ENCODE measurements around the gene LSP1. TPM values are rescaled to one million over a fixed set of nuclear protein-coding genes. Genes with fewer than 3 reads are reported as not detected.
"Not testable (repeated sequence)": the region's sequence is repeated elsewhere in the genome, so short reads cannot be mapped to it uniquely, and the experiment has no call there.

The LSP1 gene
- total RNA-seq, 1 donor from 2014 or later, result 2.5 TPM

GRCh38 chr11:1872267-1872985 lies 19.5 kb downstream of the LSP1 start:
- Mint-ChIP-seq H3K4me3 (ENCODE audit: unreplicated experiment) (no peak overlapping the region), H3K4me1 (ENCODE audit: low read depth, unreplicated experiment) (no peaks in the 10 kb centered on the region), H3K27ac (ENCODE audit: unreplicated experiment) (no peak overlapping the region), H3K27me3 (ENCODE audit: unreplicated experiment) (peaks cover 9% of the 10 kb centered on the region), H3K36me3 (ENCODE audit: unreplicated experiment) (no peaks in the 10 kb centered on the region), H3K9me3 (ENCODE audit: unreplicated experiment) (peaks cover 2% of the 10 kb centered on the region)
- peak; percentile 12 for DNase-seq
- no peak for TF ChIP-seq CTCF (IDR thresholded peaks at IDR 0.05; ENCODE audit: partially characterized antibody, unreplicated experiment)

GRCh38 chr11:1873048-1873812 lies 20.3 kb downstream of the LSP1 start:
- Mint-ChIP-seq H3K9me3 (ENCODE audit: unreplicated experiment) (peaks cover 2% of the 10 kb centered on the region), H3K4me1 (ENCODE audit: low read depth, unreplicated experiment) (peaks cover 1% of the 10 kb centered on the region), H3K27ac (ENCODE audit: unreplicated experiment) (no peak overlapping the region), H3K27me3 (ENCODE audit: unreplicated experiment) (peaks cover 11% of the 10 kb centered on the region), H3K4me3 (ENCODE audit: unreplicated experiment) (no peak overlapping the region), H3K36me3 (ENCODE audit: unreplicated experiment) (no peaks in the 10 kb centered on the region)
- no peak for TF ChIP-seq CTCF (IDR thresholded peaks at IDR 0.05; ENCODE audit: partially characterized antibody, unreplicated experiment)
- peak; percentile 12 for DNase-seq

- H3K4me3 Mint-ChIP-seq (ENCODE audit: unreplicated experiment); H3K27ac Mint-ChIP-seq (ENCODE audit: unreplicated experiment); H3K4me1 Mint-ChIP-seq (ENCODE audit: low read depth, unreplicated experiment); H3K9me3 Mint-ChIP-seq (ENCODE audit: unreplicated experiment); H3K36me3 Mint-ChIP-seq (ENCODE audit: unreplicated experiment): not testable (repeated sequence)
- peaks cover 11% of the 10 kb centered on the region for H3K27me3 Mint-ChIP-seq (ENCODE audit: unreplicated experiment)
- peak; percentile 3 for DNase-seq
These were observed 20.9 kb downstream of the LSP1 start for GRCh38 chr11:1873813-1874150.

GRCh38 chr11:1874441-1875092 lies 21.7 kb downstream of the LSP1 start:
- not testable (repeated sequence) for H3K4me1 Mint-ChIP-seq (ENCODE audit: low read depth, unreplicated experiment); H3K9me3 Mint-ChIP-seq (ENCODE audit: unreplicated experiment); H3K36me3 Mint-ChIP-seq (ENCODE audit: unreplicated experiment); H3K27me3 Mint-ChIP-seq (ENCODE audit: unreplicated experiment); H3K27ac Mint-ChIP-seq (ENCODE audit: unreplicated experiment); H3K4me3 Mint-ChIP-seq (ENCODE audit: unreplicated experiment)
- DNase-seq, result peak; percentile 32

- peak; percentile 34 for DNase-seq
- Mint-ChIP-seq H3K27ac (ENCODE audit: unreplicated experiment) (peak overlapping the region; percentile 53), H3K9me3 (ENCODE audit: unreplicated experiment) (peaks cover 2% of the 10 kb centered on the region), H3K36me3 (ENCODE audit: unreplicated experiment) (no peaks in the 10 kb centered on the region), H3K27me3 (ENCODE audit: unreplicated experiment) (peaks cover 9% of the 10 kb centered on the region), H3K4me3 (ENCODE audit: unreplicated experiment) (no peak overlapping the region), H3K4me1 (ENCODE audit: low read depth, unreplicated experiment) (peaks cover 1% of the 10 kb centered on the region)
- no peak for TF ChIP-seq CTCF (IDR thresholded peaks at IDR 0.05; ENCODE audit: partially characterized antibody, unreplicated experiment)
These were observed 22.4 kb downstream of the LSP1 start for GRCh38 chr11:1875093-1875850.

- DNase-seq, result peak; percentile 42
- not testable (repeated sequence) for H3K9me3 Mint-ChIP-seq (ENCODE audit: unreplicated experiment); H3K27me3 Mint-ChIP-seq (ENCODE audit: unreplicated experiment); H3K27ac Mint-ChIP-seq (ENCODE audit: unreplicated experiment); H3K36me3 Mint-ChIP-seq (ENCODE audit: unreplicated experiment); H3K4me1 Mint-ChIP-seq (ENCODE audit: low read depth, unreplicated experiment); H3K4me3 Mint-ChIP-seq (ENCODE audit: unreplicated experiment)
These were observed 23.0 kb downstream of the LSP1 start for GRCh38 chr11:1875851-1876301.

Measured in glutamatergic neuron (in vitro differentiated cells).